ENCODE results near the gene KRCC1. TPM values are rescaled to one million over a fixed set of nuclear protein-coding genes. Genes with fewer than 3 reads are reported as not detected.

The KRCC1 gene
- total RNA-seq (10 to 100 TPM in 3 of 6 donors, 1 to 10 TPM in 3; 8.3 to 12.8 (median 9.9) TPM), polyA plus RNA-seq (10 to 100 TPM; 15.8 to 21.2 TPM)

DNA sequence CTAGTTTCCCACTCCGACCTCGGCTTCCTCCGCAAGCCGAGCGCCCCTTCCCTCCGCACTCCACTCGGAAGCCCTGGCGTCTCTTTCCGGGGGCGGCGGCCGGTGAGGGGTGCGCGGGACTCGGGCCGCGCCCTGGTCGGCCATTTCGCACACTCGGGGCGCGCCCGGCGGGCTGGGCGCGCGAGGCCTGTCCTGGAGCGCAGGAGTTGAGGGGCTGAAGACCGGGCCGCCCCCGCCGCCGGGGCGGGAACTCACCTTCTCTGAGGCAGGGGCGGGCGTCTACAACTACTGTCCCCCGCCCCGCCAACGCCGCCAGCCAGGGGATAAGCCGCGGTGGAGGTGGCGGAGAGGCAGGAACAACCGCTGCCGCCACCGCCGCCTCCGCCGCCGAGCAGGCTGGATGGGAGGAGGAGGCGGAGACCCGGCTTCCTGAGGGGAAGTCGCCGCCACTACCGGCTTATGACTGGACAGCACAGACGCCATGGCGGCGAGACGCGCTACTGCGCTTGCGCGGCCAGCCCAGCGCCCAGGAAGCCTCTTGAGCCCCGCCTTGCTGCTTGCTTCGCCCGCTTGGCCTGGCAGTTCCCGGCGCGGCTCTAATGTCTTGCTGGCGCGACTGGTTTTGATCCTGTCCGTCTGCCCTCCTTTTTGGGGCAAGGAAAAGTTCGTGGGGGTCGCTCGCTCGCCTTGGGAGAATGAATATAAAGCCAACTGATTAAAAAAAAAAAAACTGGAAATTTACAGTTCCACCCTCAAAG lies at the start of gene KRCC1:
TSS of gene KRCC1 (minus strand) at position 413 of the 758 bp plus-strand sequence. CDS start 27,220 bp downstream, outside the sequence.
- ATAC-seq: peak; percentile 96 to 98 (median 98)
- no peak for FAIRE-seq

DNA sequence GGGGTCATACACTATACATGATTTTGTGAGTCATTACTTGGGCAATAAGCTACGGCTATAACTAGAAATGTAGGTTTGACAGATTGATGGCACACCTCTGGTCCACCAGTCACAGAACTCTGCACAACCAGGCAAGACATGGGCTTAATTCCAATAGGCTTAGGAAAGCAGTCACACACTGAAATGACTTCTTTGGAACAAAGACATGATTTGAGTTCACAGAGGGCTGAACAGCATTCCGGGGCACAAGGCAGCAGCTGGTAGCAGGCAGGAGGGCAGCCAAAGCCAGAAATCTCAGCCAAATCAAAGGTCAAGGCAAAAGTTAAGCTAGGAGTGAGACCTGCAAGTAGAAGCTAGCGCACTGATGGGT lies 44.9 kb upstream of the KRCC1 start:
- Histone ChIP-seq H3K4me3 (no peak overlapping the region), H3K27me3 (peaks cover 0 to 4% (median 1%) of the 10 kb centered on the region in 4 donors), H3K27ac (no peak overlapping the region), H3K36me3 (no peaks in the 10 kb centered on the region), H3K9me3 (no peaks in the 10 kb centered on the region), H3K4me1 (no peaks in the 10 kb centered on the region)
- DNase-seq: no peak
- peak in 1 of 4 donors; percentile 15 for ATAC-seq
- FAIRE-seq: no peak
- TF ChIP-seq, protein P1, sequence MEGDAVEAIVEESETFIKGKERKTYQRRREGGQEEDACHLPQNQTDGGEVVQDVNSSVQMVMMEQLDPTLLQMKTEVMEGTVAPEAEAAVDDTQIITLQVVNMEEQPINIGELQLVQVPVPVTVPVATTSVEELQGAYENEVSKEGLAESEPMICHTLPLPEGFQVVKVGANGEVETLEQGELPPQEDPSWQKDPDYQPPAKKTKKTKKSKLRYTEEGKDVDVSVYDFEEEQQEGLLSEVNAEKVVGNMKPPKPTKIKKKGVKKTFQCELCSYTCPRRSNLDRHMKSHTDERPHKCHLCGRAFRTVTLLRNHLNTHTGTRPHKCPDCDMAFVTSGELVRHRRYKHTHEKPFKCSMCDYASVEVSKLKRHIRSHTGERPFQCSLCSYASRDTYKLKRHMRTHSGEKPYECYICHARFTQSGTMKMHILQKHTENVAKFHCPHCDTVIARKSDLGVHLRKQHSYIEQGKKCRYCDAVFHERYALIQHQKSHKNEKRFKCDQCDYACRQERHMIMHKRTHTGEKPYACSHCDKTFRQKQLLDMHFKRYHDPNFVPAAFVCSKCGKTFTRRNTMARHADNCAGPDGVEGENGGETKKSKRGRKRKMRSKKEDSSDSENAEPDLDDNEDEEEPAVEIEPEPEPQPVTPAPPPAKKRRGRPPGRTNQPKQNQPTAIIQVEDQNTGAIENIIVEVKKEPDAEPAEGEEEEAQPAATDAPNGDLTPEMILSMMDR (IDR thresholded peaks at IDR 0.05): no peak
- WGBS, 2 donors: 56 to 62% methylated on average over 3 of the region's 3 CpGs
- intact Hi-C loops (cut with DNase I): no loop called here

More for the DNA sequence above, at the start of gene KRCC1:
- H3K4me3 ChIP-seq: peak within 1 kb of the TSS; percentile 71 to 97 (median 80)
- peaks cover 0 to 25% (median 21%) of the 10 kb centered on the region in 3 donors for H3K4me1 ChIP-seq
- TF ChIP-seq, protein P1 (IDR thresholded peaks at IDR 0.05): no peak
- no peaks in the 10 kb centered on the region for H3K9me3 ChIP-seq
- WGBS, 2 donors: 0 to 1% methylated on average over 71 to 77 of the region's 77 CpGs
- H3K36me3 ChIP-seq: no peaks in the 10 kb centered on the region
- peak; percentile 94 to 99 (median 96) for DNase-seq
- H3K27ac ChIP-seq: peak within 1 kb of the TSS; percentile 85 to 96 (median 90)
- intact Hi-C loops (cut with DNase I): no loop called here
- H3K27me3 ChIP-seq: no peaks in the 10 kb centered on the region

DNA sequence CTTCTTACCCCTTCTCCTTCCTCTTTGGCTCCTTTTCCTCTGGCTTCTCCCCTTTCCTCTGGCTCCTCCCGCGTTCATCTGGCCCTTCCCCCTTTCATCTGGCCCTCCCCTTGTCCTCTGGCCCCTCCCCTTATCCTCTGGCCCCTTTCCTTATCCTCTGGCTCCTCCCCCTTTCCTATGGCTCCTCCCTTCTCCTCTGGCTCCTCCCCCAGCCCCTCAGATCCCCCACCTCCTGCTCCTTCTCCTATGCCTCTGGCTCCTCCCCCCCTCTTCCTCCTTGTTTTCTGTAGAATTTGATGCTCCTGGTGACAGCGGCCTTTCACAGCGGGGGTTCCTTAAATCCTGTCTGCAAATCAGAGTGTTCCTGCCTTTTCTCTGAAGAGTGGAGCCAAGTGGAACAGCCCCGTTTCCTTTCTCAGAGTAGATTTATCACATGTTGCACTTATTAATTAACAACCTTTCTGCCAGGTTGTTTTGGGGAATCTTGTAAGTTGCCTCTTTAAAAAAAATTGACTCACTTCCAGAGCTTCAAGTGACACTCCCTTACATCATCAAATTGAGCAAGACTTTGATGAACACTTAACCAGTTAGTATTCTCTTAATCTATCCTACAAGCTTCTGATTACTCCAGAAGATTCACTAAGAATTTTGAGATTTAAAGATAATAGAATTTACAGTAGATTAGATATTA lies 44.4 kb upstream of the KRCC1 start:
- 42 to 50% methylated on average over 5 of the region's 5 CpGs for WGBS, 2 donors
- no peaks in the 10 kb centered on the region for H3K36me3 ChIP-seq

DNA sequence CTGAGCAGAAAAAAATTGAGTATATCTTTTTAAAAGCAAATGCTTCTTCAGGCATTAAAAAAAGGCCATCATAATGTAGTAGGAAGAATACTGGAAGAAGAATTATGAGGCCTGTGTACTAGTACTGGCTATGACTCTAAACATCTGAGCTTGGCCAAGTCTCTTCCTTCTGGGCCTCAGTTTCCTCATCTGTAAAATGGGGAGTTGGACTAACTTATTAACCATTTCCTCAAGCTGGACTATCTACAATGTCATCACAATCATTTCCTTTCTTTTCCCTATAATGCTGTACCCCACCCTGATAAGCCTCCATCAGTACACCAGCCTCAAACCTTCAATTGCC lies 42.9 kb upstream of the KRCC1 start:
- Histone ChIP-seq H3K4me3 (no peak overlapping the region), H3K9me3 (no peaks in the 10 kb centered on the region), H3K27me3 (no peaks in the 10 kb centered on the region), H3K4me1 (no peaks in the 10 kb centered on the region), H3K36me3 (no peaks in the 10 kb centered on the region), H3K27ac (no peak overlapping the region)
- DNase-seq: no peak
- intact Hi-C loops (cut with DNase I): no loop called here
- no peak for FAIRE-seq
- ATAC-seq: no peak
- TF ChIP-seq, protein P1 (IDR thresholded peaks at IDR 0.05): no peak

More for the DNA sequence above, 44.4 kb upstream of the KRCC1 start:
- no peak overlapping the region for H3K27ac ChIP-seq
- H3K9me3 ChIP-seq: no peaks in the 10 kb centered on the region
- H3K27me3 ChIP-seq: peaks cover 0 to 4% (median 0%) of the 10 kb centered on the region in 4 donors
- no peaks in the 10 kb centered on the region for H3K4me1 ChIP-seq
- ATAC-seq (no peak), DNase-seq (no peak), FAIRE-seq (no peak)
- TF ChIP-seq, protein P1 (IDR thresholded peaks at IDR 0.05): no peak
- H3K4me3 ChIP-seq: no peak overlapping the region
- intact Hi-C loops (cut with DNase I): no loop called here
